H9 (cell line): ENCODE results near the gene RBM44. TPM values are rescaled to one million over a fixed set of nuclear protein-coding genes. Genes with fewer than 3 reads are reported as not detected.

Experiments
- DNase-seq: peaks from one replicate; pipeline ENCODE4 v3.0.0-alpha.2; 2017
- H2AFZ ChIP-seq: one replicate; pipeline ENCODE4 v1.6.1; 2013; ENCODE audit warnings: mild to moderate bottlenecking, low read length, control low read depth, moderate library complexity
- H2AK5ac ChIP-seq: 2 replicates; pipeline ENCODE4 v1.6.1; 2013; ENCODE audit warnings: low read length, control low read depth, mixed read lengths; ENCODE audit not compliant: insufficient read length
- H2BK120ac ChIP-seq: one replicate; pipeline ENCODE4 v1.6.1; 2013; ENCODE audit warnings: low read depth, mild to moderate bottlenecking, low read length, control low read depth, inconsistent platforms; ENCODE audit not compliant: poor library complexity, severe bottlenecking
- H2BK12ac ChIP-seq: 2 replicates; pipeline ENCODE4 v1.6.1; 2013; ENCODE audit warnings: low read length, control low read depth, mixed read lengths, low read depth; ENCODE audit not compliant: insufficient read length
- H2BK15ac ChIP-seq: 2 replicates; pipeline ENCODE4 v1.6.1; 2013; ENCODE audit warnings: low read depth, low read length, control low read depth
- H2BK20ac ChIP-seq: one replicate; pipeline ENCODE4 v1.6.1; 2013; ENCODE audit warnings: low read depth, mild to moderate bottlenecking, low read length, control low read depth, inconsistent platforms; ENCODE audit not compliant: poor library complexity, severe bottlenecking
- H2BK5ac ChIP-seq: 2 replicates; pipeline ENCODE4 v1.6.1; 2013; ENCODE audit warnings: low read length, control low read depth, mixed read lengths; ENCODE audit not compliant: insufficient read length
- H3K14ac ChIP-seq: 2 replicates; pipeline ENCODE4 v1.6.1; 2013; ENCODE audit warnings: low read length, control low read depth; ENCODE audit not compliant: insufficient read depth
- H3K18ac ChIP-seq: 2 replicates; pipeline ENCODE4 v1.6.1; 2013; ENCODE audit warnings: low read depth, mild to moderate bottlenecking, mixed read lengths, low read length, control low read depth; ENCODE audit not compliant: insufficient read length
- H3K23ac ChIP-seq: 2 replicates; pipeline ENCODE4 v1.6.1; 2013; ENCODE audit warnings: low read length, control low read depth, mixed read lengths, low read depth; ENCODE audit not compliant: insufficient read length
- H3K23me2 ChIP-seq: 2 replicates; pipeline ENCODE4 v1.6.1; 2013; ENCODE audit warnings: low read depth, mild to moderate bottlenecking, mixed read lengths, low read length, control low read depth; ENCODE audit not compliant: insufficient read length, poor library complexity, severe bottlenecking
- H3K27ac ChIP-seq: 2 replicates; pipeline ENCODE4 v1.5.1; 2013; ENCODE audit warnings: low read length, control low read depth, mixed read lengths, low read depth; ENCODE audit not compliant: insufficient read length
- H3K27me3 ChIP-seq: 2 replicates; pipeline ENCODE4 v1.6.1; 2013; ENCODE audit warnings: low read length, control low read depth, inconsistent platforms; ENCODE audit not compliant: insufficient read depth
- H3K4ac ChIP-seq: 2 replicates; pipeline ENCODE4 v1.6.1; 2013; ENCODE audit warnings: low read depth, mild to moderate bottlenecking, control low read depth, inconsistent platforms, low read length, moderate library complexity
- H3K4me1 ChIP-seq: 2 replicates; pipeline ENCODE4 v1.6.1; 2013; ENCODE audit warnings: low read length, control low read depth, inconsistent platforms; ENCODE audit not compliant: insufficient read depth
- H3K4me2 ChIP-seq: 2 replicates; pipeline ENCODE4 v1.6.1; 2013; ENCODE audit warnings: low read length, control low read depth, mixed read lengths; ENCODE audit not compliant: insufficient read length, insufficient read depth
- H3K56ac ChIP-seq: 2 replicates; pipeline ENCODE4 v1.6.1; 2013; ENCODE audit warnings: low read depth, mild to moderate bottlenecking, mixed read lengths, low read length, control low read depth; ENCODE audit not compliant: insufficient read length
- H3K79me1 ChIP-seq: 2 replicates; pipeline ENCODE4 v1.6.1; 2013; ENCODE audit warnings: low read depth, mild to moderate bottlenecking, moderate library complexity, low read length, control low read depth, inconsistent platforms; ENCODE audit not compliant: insufficient read depth, poor library complexity, severe bottlenecking
- H3K79me2 ChIP-seq: 2 replicates; pipeline ENCODE4 v1.6.1; 2013; ENCODE audit warnings: low read length, control low read depth, inconsistent platforms; ENCODE audit not compliant: insufficient read depth
- H3K9ac ChIP-seq: 2 replicates; pipeline ENCODE4 v1.6.1; 2013; ENCODE audit warnings: low read length, control low read depth, mixed read lengths; ENCODE audit not compliant: insufficient read length; ENCODE audit errors: extremely low read depth
- H3K9me3 ChIP-seq: one replicate; pipeline ENCODE4 v1.6.1; 2013; ENCODE audit warnings: low read depth, low read length, inconsistent platforms; ENCODE audit not compliant: control insufficient read depth
- H3T11ph ChIP-seq: one replicate; pipeline ENCODE4 v1.6.1; 2013; ENCODE audit warnings: mild to moderate bottlenecking, low read length, control low read depth, inconsistent platforms
- H4K20me1 ChIP-seq: one replicate; pipeline ENCODE4 v1.6.1; 2013; ENCODE audit not compliant: control insufficient read depth, insufficient read length, insufficient read depth
- H4K5ac ChIP-seq: 2 replicates; pipeline ENCODE4 v1.6.1; 2013; ENCODE audit warnings: low read depth, mild to moderate bottlenecking, mixed read lengths, low read length, control low read depth; ENCODE audit not compliant: insufficient read length
- H4K8ac ChIP-seq: replicated peaks from 2 replicates; pipeline ENCODE4 v1.6.1; 2013; ENCODE audit warnings: low read length, control low read depth, mixed read lengths, low read depth; ENCODE audit not compliant: insufficient read length
- H4K91ac ChIP-seq: 2 replicates; pipeline ENCODE4 v1.6.1; 2013; ENCODE audit warnings: low read depth, mild to moderate bottlenecking, moderate library complexity, mixed read lengths, low read length, control low read depth; ENCODE audit not compliant: insufficient read length
- H3K27ac Mint-ChIP-seq, 3 experiments: 2 replicates in 2 of 3; 3 replicates in 1 of 3; pipeline ENCODE4 v1.8.0; 2020 to 2021; ENCODE audit warnings: mixed read lengths in 3 of 3, mild to moderate bottlenecking in 1 of 3, moderate library complexity in 1 of 3
- H3K27me3 Mint-ChIP-seq: 2 replicates; pipeline ENCODE4 v1.8.0; 2021; ENCODE audit warnings: low read depth, mild to moderate bottlenecking, moderate library complexity, mixed read lengths
- H3K36me3 Mint-ChIP-seq, 3 experiments: 2 replicates in 2 of 3; 3 replicates in 1 of 3; pipeline ENCODE4 v1.8.0; 2020 to 2021; ENCODE audit warnings: low read depth in 3 of 3, mixed read lengths in 3 of 3; ENCODE audit not compliant: insufficient read depth in 1 of 3
- H3K4me1 Mint-ChIP-seq, 2 experiments: 2 replicates each; pipeline ENCODE4 v1.8.0; 2020; ENCODE audit warnings: mixed read lengths in 2 of 2
- H3K4me3 Mint-ChIP-seq, 2 experiments: 2 replicates in 1 of 2; 3 replicates in 1 of 2; pipeline ENCODE4 v1.8.0; 2020 to 2021; ENCODE audit warnings: mild to moderate bottlenecking in 2 of 2, mixed read lengths in 2 of 2, moderate library complexity in 1 of 2
- H3K9me3 Mint-ChIP-seq, 2 experiments: 2 replicates in 1 of 2; 3 replicates in 1 of 2; pipeline ENCODE4 v1.8.0; 2020; ENCODE audit warnings: mild to moderate bottlenecking in 2 of 2, mixed read lengths in 2 of 2, moderate library complexity in 1 of 2
- WGBS: extraction: QIAGEN DNeasy Blood & Tissue Kit; methylation state at CpG from one replicate; pipeline ENCODE4 v1.1.7; 2013; ENCODE audit warnings: missing lambda C conversion rate, low lambda C conversion rate, mixed read lengths; ENCODE audit not compliant: insufficient read length; ENCODE audit errors: extremely low coverage; 5-methylcytosine and 5-hydroxymethylcytosine counted together
- total RNA-seq: library from RNA; stranded (reverse); gene quantifications from 2 replicates; pipeline ENCODE4 v1.2.1, GENCODE V29; 2021
- TF ChIP-seq, protein P1 (sequence below): fragments of 200-600 bp; sonication (generic); conservative IDR thresholded peaks from 3 replicates; pipeline ENCODE4 v1.8.0; 2021; ENCODE audit warnings: antibody characterized with exemption, mild to moderate bottlenecking

RBM44 gene
- total RNA-seq, 1 experiment from 2014 or later, result 0.15 TPM

DNA sequence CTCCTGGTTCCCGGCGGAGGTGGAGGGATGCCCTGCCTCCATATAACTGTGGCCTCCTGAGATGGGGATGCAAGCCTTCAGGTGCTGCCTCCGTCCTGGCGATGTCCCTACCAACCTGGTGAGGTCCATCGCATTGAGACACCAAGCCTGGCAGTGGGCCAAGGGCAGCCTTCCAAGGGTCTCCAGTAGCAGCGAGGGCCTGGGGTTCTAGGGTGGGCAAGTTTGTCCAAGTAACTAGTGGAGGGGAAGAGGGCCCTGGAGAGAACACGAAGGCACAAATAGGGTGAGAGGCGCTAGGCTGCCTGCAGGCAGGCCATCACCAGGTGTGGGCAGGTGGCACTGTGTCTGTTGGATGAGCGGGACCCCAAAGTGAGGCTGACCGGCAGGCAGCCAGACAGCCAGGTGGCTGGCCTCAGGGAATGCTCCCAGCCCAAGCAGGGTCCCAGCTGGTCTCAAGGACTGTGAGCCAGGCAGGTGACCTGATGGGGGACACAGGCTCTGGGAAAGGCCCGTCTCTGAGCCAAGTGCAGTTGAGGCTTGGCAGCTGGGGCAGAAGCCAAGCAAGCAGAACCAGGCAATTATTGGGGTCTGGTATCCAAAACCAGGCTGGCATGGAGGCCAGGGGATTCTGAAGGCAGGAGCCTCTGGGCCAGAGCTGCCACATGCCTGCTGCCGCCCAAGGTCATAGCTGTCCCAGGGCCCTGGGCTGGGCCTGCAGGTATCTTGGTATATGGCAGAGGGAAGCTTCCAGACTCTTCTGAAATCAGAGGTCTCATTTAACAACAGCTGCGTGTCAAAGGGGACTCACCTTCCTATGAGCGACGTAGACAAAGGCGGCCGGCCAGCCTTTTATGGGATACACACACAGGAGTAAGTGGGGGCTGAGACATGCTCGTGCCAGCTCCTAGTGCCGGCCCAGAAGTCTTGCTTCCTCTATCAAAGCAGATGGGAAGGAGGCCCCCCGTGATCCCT lies 84.2 kb downstream of the RBM44 start:
- Histone ChIP-seq H2BK5ac (no peak overlapping the region), H4K8ac (no peak overlapping the region), H2AFZ (no peak overlapping the region), H4K20me1 (peaks cover 2% of the 10 kb centered on the region), H3T11ph (no peak overlapping the region), H3K14ac (no peak overlapping the region), H2BK12ac (no peak overlapping the region), H3K9ac (no peak overlapping the region), H3K27me3 (no peaks in the 10 kb centered on the region), H3K27ac (no peak overlapping the region), H3K9me3 (no peaks in the 10 kb centered on the region), H3K56ac (no peak overlapping the region), H3K4me2 (no peak overlapping the region), H2BK20ac (no peak overlapping the region), H2AK5ac (no peak overlapping the region), H2BK15ac (no peak overlapping the region), H2BK120ac (no peak overlapping the region), H3K18ac (no peak overlapping the region), H3K23ac (no peak overlapping the region), H3K4me1 (no peaks in the 10 kb centered on the region; the same call in 1 of the 2 replicates), H3K23me2 (peaks cover 2% of the 10 kb centered on the region), H3K79me1 (no peaks in the 10 kb centered on the region), H4K91ac (no peak overlapping the region), H3K4ac (no peak overlapping the region), H4K5ac (no peak overlapping the region), H3K79me2 (no peaks in the 10 kb centered on the region)
- Mint-ChIP-seq H3K9me3 (no peaks in the 10 kb centered on the region), H3K4me3 (no peak overlapping the region; a peak in 1 of 5 replicates), H3K4me1 (peaks cover 8 to 9% of the 10 kb centered on the region in 2 experiments), H3K27me3 (no peaks in the 10 kb centered on the region), H3K36me3 (no peaks in the 10 kb centered on the region), H3K27ac (no peak overlapping the region; a peak in 1 of 7 replicates)
- TF ChIP-seq, protein P1, sequence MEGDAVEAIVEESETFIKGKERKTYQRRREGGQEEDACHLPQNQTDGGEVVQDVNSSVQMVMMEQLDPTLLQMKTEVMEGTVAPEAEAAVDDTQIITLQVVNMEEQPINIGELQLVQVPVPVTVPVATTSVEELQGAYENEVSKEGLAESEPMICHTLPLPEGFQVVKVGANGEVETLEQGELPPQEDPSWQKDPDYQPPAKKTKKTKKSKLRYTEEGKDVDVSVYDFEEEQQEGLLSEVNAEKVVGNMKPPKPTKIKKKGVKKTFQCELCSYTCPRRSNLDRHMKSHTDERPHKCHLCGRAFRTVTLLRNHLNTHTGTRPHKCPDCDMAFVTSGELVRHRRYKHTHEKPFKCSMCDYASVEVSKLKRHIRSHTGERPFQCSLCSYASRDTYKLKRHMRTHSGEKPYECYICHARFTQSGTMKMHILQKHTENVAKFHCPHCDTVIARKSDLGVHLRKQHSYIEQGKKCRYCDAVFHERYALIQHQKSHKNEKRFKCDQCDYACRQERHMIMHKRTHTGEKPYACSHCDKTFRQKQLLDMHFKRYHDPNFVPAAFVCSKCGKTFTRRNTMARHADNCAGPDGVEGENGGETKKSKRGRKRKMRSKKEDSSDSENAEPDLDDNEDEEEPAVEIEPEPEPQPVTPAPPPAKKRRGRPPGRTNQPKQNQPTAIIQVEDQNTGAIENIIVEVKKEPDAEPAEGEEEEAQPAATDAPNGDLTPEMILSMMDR, result no peak
- WGBS, result no CpG with 5 or more reads among the region's 20 CpGs
- no peak for DNase-seq
